T47D (cell line): Measurements from ENCODE around the gene BRD1.
A peak's percentile ranks its signal among the peaks of the same experiment; 100 is the strongest.

Source experiments
- DNase-seq, 2 experiments: peaks; one replicate each; pipeline versions ENCODE4 v3.0.0 to v3.0.0-alpha.2; 2011 to 2012; ENCODE audit warnings: low read depth in 1 of 2, low spot score in 1 of 2
- JUND ChIP-seq: IDR thresholded peaks from 2 replicates; pipeline ENCODE4 v1.6.1; 2012; ENCODE audit warnings: low read depth
- in situ Hi-C: cut with HindIII; loops from 2 replicates; pipeline ENCODE4 v1.10.0; 2016; ENCODE audit warnings: low sequenced_read_pairs, low pct_unique_long_range_greater_than_20kb

Gene BRD1

DNA sequence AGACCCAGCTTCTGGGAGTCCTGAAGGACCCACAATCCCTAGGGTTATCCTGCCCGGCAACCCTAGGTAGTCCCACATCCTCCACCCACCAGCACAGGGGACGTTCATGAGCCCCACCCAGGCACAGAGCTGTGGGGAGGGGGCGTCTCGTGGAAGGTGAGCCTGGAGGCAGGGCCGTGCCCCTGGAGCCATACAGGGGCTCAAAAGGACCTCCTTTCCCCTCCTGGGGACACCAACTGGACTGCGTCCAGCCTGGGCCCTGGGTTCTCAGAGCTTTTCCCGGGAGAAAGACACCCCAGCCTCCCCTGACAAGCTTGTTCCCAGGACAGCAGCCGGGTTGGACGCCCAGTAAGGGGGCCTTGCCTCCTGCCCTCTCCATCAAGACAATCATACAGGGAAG lies 78.4 kb downstream of the BRD1 start:
- TF ChIP-seq JUND: no peak
- in situ Hi-C loops: no loop called here
- no peak for DNase-seq

DNA sequence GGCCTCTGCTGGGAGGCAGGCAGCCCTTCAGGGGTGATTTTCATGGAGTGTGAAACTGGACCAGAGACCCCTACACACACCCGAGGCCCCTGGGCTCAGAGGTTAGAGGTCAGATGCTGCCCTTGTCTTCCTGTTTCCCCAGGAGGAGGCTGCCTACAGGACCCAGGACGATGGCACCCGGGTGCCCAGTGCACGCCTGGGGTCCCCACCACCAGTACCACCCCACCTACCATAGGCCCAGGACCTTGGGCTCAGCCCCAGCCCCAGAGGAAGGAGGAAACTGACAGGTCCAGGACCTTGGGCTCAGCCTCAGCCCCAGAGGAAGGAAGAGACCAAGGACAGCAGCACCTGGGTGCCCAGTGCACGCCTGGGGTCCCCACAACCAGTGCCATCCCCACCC lies 79.2 kb downstream of the BRD1 start:
- TF ChIP-seq JUND: no peak
- in situ Hi-C loops: no loop called here

DNA sequence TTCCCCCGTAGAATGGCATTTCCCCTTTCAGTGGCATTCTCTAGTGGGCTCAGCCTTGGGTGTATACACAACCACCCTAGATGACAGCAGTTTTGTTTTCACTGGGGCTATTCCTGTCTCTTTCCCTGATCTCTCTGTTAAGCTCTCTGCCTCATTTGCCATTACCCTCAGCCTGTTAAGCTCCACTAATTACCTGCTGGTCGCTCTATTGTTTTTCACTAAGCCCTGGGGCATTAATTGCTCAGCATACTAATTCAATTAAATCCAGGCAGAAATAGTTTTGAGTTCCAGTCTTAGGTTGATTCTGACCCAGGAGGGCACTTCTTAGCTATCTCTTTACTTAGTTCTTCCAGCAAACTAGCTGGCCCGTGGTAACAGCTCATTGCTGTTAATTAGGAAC lies 80.0 kb downstream of the BRD1 start:
- DNase-seq: no peak
- TF ChIP-seq JUND: no peak
- in situ Hi-C loops: no loop called here

More for the DNA sequence above, 79.2 kb downstream of the BRD1 start:
- no peak for DNase-seq

DNA sequence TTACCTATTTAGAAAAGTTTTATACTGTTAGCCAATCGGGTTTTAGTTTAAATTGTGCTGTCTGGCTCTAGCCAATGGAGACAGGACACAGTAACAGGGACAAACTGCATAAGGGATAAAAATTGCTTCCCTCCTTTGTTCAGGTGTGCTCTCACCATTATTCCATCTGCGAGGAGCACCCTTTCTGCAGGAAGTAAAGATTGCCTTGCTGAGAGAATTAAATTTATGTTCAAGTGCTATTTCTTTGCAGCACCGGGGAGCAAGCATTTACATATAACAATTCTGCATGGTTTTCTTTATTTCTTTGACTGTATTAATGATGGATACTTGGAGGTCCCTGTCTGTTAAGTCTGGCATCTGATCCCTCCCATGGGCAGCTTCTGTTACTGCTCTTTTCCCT lies 80.5 kb downstream of the BRD1 start:
- TF ChIP-seq JUND: no peak
- in situ Hi-C loops: no loop called here
- no peak for DNase-seq

DNA sequence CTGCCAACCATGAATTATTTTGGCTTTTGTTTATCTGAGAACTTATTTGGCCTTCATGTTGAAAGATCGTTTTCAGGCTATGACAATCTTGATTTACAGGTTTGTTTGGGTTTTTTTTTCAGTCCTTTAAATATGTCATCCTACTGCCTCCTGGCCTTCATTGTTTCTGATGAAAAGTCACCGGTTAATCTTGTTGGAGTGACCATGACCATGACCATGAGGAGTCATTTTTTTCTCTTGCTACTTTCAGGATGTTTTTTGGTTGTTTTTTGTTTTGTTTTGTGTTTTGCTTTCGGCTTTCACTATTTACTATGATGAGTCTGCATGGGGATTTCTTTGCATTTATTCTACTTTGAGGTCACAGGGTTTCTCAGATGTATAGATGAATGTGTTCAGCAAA lies 81.6 kb downstream of the BRD1 start:
- in situ Hi-C loops: no loop called here
- DNase-seq: no peak
- no peak for TF ChIP-seq JUND

DNA sequence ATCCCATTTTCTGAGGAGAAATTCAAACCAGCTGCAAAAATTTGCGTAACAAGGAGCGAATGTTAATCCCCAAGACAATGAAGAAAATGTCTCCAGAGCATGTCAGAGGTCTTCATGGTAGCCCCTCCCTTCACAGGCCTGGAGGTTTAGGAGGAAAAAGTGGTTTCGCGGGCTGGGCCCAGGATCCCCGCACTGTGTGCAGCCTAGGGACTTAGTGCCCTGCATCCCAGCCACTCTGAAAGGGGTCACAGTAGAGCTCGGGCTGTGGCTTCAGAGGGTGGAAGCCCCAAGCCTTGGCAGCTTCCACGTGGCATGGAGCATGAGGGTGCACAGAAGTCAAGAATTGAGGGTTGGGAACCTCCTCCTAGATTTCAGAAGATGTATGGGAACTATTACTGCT lies 87.4 kb downstream of the BRD1 start:
- no peak for TF ChIP-seq JUND
- in situ Hi-C loops: no loop called here

DNA sequence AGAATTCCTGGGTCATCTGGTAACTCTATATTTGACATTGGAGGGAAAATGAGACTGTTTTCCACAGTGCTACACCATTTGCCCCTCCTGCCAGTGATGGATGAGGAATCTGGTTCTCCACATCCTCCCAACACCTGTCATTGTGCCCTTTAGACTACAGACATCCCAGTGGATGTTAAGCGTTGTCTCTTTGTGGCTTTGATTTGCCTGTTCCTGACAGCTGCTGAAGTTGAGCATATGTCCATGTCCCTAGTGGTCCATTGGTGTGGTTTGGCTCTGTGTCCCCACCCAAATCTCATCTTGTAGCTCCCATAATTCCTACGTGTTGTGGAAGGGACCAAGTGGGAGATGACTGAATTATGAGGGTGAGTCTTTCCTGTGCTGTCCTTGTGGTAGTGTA lies 88.5 kb downstream of the BRD1 start:
- in situ Hi-C loops: no loop called here
- TF ChIP-seq JUND: no peak

More for the DNA sequence above, 87.4 kb downstream of the BRD1 start:
- DNase-seq: no peak

DNA sequence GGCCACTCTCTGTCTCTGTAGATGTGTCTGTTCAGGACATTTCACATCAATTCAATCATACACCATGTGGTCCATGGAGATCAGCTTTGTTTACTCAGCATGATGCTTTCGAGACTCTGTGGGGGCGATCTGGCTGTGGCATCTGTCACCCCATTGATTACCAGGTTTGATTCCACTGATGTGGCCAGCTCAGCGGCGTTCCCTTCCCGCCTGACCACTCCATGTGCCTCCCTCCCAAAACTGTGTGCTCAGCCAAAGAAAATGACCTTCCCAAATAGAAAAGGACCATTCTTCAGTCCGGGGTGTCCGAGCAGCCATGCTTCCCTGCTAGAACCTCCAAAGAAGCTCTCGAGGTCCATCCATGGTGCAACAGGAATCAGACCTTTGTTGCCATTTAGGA lies 89.1 kb downstream of the BRD1 start:
- DNase-seq: no peak
- TF ChIP-seq JUND: no peak
- in situ Hi-C loops: no loop called here

More for the DNA sequence above, 88.5 kb downstream of the BRD1 start:
- no peak for DNase-seq

DNA sequence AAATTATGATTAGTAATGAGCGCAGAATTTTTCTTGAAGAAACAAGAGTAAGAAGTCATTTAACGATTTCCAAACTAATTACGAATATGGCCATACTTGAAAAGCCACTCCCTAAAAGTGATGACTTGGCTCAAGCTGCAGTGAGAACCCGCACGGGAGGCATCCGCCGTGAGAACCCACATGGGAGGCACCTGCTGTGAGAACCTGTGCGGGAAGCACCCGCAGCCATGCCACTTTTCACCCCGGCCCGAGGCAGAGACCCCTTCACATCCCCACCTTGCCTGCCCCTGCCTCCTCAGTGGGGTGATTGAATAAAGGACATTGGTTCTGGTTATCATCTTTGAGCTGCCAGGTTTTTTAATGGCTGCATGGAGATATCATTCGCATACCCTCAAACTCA lies 89.7 kb downstream of the BRD1 start:
- TF ChIP-seq JUND: no peak
- in situ Hi-C loops: no loop called here
- no peak for DNase-seq

DNA sequence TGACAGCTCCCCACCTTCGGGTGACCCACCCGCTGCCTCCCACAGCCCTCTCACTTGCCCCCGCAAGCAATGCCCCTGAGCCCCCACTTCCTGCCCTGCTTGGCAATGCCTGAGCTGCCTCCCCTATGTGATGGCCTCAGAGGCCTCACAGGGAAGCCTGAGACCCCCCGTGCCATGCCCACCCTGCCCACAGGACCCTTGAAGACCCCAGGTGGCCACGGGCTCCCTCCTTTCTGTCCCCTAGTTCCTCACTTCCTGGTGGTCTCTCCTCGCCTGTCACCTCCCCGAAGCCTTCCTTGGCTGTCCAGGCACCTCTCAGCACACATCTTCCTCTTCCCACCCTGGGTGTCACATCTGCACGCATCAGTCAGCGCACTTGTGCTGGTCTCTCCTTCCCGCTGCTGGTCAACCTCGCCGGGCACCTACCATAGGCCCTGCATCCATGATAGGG lies 90.5 kb downstream of the BRD1 start:
- DNase-seq: no peak
- in situ Hi-C loops: no loop called here
- no peak for TF ChIP-seq JUND

DNA sequence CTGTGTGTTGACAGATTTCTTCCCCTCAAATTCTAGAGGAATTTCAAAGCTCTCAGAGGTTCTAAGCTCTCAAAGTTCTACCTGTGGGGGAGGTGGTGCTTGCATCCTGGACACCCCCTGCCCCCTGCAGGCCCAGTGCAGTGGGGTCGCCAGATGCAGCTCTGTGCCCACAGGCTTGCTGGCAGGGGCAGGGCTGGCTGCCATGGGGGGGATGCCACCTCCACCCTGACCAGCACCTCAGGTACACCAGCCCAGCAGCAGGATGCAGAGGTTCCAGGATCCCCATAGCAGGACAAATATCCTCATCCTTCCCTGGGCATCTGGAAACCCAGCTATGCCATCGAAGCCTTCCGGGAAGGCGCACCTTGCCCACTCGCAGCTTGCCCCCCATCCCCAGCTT lies 91.1 kb downstream of the BRD1 start:
- no peak for DNase-seq
- in situ Hi-C loops: no loop called here

DNA sequence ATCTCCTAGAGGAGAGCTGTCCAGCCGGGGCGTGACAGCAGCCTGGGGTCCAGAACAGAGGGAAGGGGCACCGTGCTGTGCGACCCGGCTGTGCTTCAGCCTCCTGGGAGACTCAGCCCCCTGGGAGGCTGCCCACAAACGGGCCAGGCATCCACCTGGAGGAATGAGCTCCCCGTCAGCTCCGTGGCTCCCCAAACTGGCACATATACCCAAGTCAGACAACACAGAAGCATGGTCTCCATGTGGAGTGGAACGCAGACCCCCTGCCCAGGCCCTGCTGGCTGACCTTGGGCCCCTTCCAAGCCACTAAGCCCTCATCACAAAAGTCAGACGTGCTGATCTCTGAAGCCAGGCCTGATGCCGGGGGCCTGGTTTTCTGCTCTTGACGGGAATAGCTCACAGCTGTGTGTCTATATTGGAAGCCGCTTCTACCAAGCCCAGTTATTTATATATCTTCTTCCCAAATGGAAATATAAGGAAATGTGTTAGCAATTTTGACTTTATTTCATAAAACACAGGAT lies 91.7 kb downstream of the BRD1 start:
- no peak for TF ChIP-seq JUND
- no peak for DNase-seq
- in situ Hi-C loops: no loop called here

More for the DNA sequence above, 91.1 kb downstream of the BRD1 start:
- no peak for TF ChIP-seq JUND

DNA sequence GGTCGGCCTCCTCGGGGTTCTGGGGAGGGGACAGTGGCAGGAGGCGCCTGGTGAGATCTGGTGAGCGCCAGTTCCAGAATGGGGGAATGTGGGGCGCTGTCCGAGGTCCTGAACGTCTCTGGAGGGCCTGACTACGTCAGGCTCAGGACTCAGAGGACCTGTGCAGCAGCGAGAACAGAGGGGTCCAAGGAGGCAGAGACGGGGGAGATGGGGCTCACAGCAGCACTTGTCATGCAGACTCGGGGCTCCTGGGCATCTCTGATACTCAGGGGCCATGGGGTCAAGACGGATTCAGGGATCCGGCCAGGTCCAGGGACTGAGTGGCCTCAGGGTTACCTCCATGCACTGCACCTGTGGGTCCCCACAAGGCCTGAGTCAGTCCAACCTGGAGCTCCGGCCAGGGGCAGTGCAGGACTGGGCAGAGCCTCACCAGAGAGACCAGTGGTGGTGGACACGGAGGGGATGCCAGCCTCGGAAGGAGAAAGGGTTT lies 92.2 kb downstream of the BRD1 start:
- in situ Hi-C loops: no loop called here
- TF ChIP-seq JUND: no peak
- peak; percentile 47 to 65 for DNase-seq

DNA sequence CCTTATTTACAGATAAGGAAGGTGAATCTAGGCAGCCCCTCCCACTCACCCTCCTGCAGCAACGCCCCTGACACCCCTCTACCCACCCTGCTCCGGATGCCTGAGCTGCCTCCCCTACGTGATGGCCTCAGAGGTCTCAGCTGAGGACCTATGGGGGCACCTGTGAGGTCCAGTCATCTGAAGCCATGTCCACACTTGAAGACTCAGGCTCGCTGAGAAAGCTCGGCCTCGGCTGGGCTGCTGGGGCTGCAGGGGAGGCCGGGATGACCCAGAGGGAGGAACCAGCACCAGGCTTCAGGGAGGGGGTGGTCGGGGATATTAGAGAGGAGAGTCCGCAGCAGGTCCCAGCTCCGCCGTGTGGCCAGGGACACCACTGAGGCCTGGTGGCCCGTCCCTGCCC lies 92.8 kb downstream of the BRD1 start:
- no peak for DNase-seq
- in situ Hi-C loops: no loop called here
- TF ChIP-seq JUND: no peak
